Stomach smooth muscle (tissue), 2 donors: ENCODE data around the gene LENG1.
"Not testable (repeated sequence)": the region's sequence is repeated elsewhere in the genome, so short reads cannot be mapped to it uniquely, and the experiment has no call there.

Experiments
- H3K27ac ChIP-seq: one replicate; pipeline ENCODE4 v1.7.0; 2013; ENCODE audit warnings: mild to moderate bottlenecking, low read length, inconsistent platforms
- H3K27me3 ChIP-seq, 2 donors: one replicate each; pipeline ENCODE4 v1.7.0; 2013; ENCODE audit warnings: low read length in 2 of 2; ENCODE audit not compliant: insufficient read depth in 2 of 2, control insufficient read depth in 1 of 2
- H3K36me3 ChIP-seq, 2 donors: one replicate each; pipeline ENCODE4 v1.7.0; 2013; ENCODE audit warnings: low read length in 2 of 2; ENCODE audit not compliant: control insufficient read depth in 2 of 2, insufficient read depth in 2 of 2
- H3K4me1 ChIP-seq: one replicate; pipeline ENCODE4 v1.7.0; 2013; ENCODE audit warnings: low read length; ENCODE audit not compliant: control insufficient read depth, insufficient read depth
- H3K4me3 ChIP-seq, 2 donors: one replicate each; pipeline ENCODE4 v1.7.0; 2013; ENCODE audit warnings: low read length in 2 of 2
- H3K9ac ChIP-seq, 2 donors: one replicate each; pipeline ENCODE4 v1.7.0; 2013; ENCODE audit warnings: low read length in 2 of 2, mild to moderate bottlenecking in 1 of 2
- H3K9me3 ChIP-seq, 2 donors: one replicate each; pipeline ENCODE4 v1.7.0; 2013; ENCODE audit warnings: low read length in 2 of 2; ENCODE audit not compliant: control insufficient read depth in 2 of 2
- donor health status: healthy.
- donor health status: Pancreatic carcinoma.

LENG1 gene

GRCh38 chr19:54201172-54201701 lies 41.7 kb upstream of the LENG1 start:
- peak overlapping the region; percentile 92 to 95 for H3K4me3 ChIP-seq
- peaks cover 34 to 37% of the 10 kb centered on the region in 2 donors for H3K36me3 ChIP-seq
- H3K9ac ChIP-seq: peak overlapping the region; percentile 91 to 96
- no peaks in the 10 kb centered on the region for H3K9me3 ChIP-seq
- H3K27me3 ChIP-seq: no peaks in the 10 kb centered on the region
- peaks cover 53% of the 10 kb centered on the region for H3K4me1 ChIP-seq
- H3K27ac ChIP-seq: peak overlapping the region; percentile 92

- H3K36me3 ChIP-seq: peaks cover 18 to 21% of the 10 kb centered on the region in 2 donors
- no peak overlapping the region for H3K27ac ChIP-seq
- no peak overlapping the region for H3K4me3 ChIP-seq
- H3K27me3 ChIP-seq: no peaks in the 10 kb centered on the region
- peaks cover 39% of the 10 kb centered on the region for H3K4me1 ChIP-seq
- no peak overlapping the region for H3K9ac ChIP-seq
- H3K9me3 ChIP-seq: no peaks in the 10 kb centered on the region
Observed at GRCh38 chr19:54199401-54199800, 39.9 kb upstream of the LENG1 start.

- no peak overlapping the region for H3K27ac ChIP-seq
- H3K4me3 ChIP-seq: no peak overlapping the region
- H3K9ac ChIP-seq: no peak overlapping the region
- no peaks in the 10 kb centered on the region for H3K27me3 ChIP-seq
- H3K4me1 ChIP-seq: peaks cover 22% of the 10 kb centered on the region
- H3K9me3 ChIP-seq: no peaks in the 10 kb centered on the region
- peaks cover 9 to 13% of the 10 kb centered on the region in 2 donors for H3K36me3 ChIP-seq
Observed at GRCh38 chr19:54197121-54197520, 37.6 kb upstream of the LENG1 start.

GRCh38 chr19:54196536-54196935 lies 37.0 kb upstream of the LENG1 start:
- Histone ChIP-seq H3K4me1 (peaks cover 22% of the 10 kb centered on the region), H3K36me3 (peaks cover 7 to 10% of the 10 kb centered on the region in 2 donors), H3K27ac (no peak overlapping the region)

GRCh38 chr19:54194463-54194862 lies 34.9 kb upstream of the LENG1 start:
- Histone ChIP-seq H3K36me3 (peaks cover 7 to 10% of the 10 kb centered on the region in 2 donors), H3K4me1 (peaks cover 19% of the 10 kb centered on the region)
- H3K27me3 ChIP-seq, H3K27ac ChIP-seq, H3K9me3 ChIP-seq, H3K4me3 ChIP-seq, H3K9ac ChIP-seq: not testable (repeated sequence)

More at GRCh38 chr19:54196536-54196935, 37.0 kb upstream of the LENG1 start:
- no peak overlapping the region for H3K9ac ChIP-seq
- H3K4me3 ChIP-seq: no peak overlapping the region
- H3K27me3 ChIP-seq: no peaks in the 10 kb centered on the region
- H3K9me3 ChIP-seq: no peaks in the 10 kb centered on the region

GRCh38 chr19:54193011-54193410 lies 33.5 kb upstream of the LENG1 start:
- Histone ChIP-seq H3K9ac (peak overlapping the region in 1 of 2 donors; percentile 28), H3K9me3 (no peaks in the 10 kb centered on the region), H3K4me1 (peaks cover 24% of the 10 kb centered on the region), H3K36me3 (peaks cover 7 to 10% of the 10 kb centered on the region in 2 donors), H3K27ac (no peak overlapping the region), H3K4me3 (no peak overlapping the region), H3K27me3 (no peaks in the 10 kb centered on the region)

- Histone ChIP-seq H3K4me3 (peak overlapping the region; percentile 87 to 91), H3K9me3 (no peaks in the 10 kb centered on the region), H3K4me1 (peaks cover 25% of the 10 kb centered on the region), H3K36me3 (peaks cover 7 to 10% of the 10 kb centered on the region in 2 donors), H3K9ac (peak overlapping the region; percentile 69 to 90), H3K27ac (peak overlapping the region; percentile 97), H3K27me3 (no peaks in the 10 kb centered on the region)
Observed at GRCh38 chr19:54191811-54192453, 32.4 kb upstream of the LENG1 start.

GRCh38 chr19:54191011-54191810 lies 31.7 kb upstream of the LENG1 start, which contains the start of gene TSEN34:
TSS of gene TSEN34 (plus strand) at chr19:54191308. CDS start at chr19:54191365, 57 bp downstream.
- Histone ChIP-seq H3K36me3 (peaks cover 10% of the 10 kb centered on the region in 2 donors), H3K9ac (peak within 1 kb of the TSS; percentile 69 to 94), H3K4me1 (peaks cover 25% of the 10 kb centered on the region), H3K27me3 (no peaks in the 10 kb centered on the region), H3K4me3 (peak within 1 kb of the TSS; percentile 87 to 91), H3K27ac (peak within 1 kb of the TSS; percentile 97), H3K9me3 (no peaks in the 10 kb centered on the region)

GRCh38 chr19:54190503-54191010 lies 31.0 kb upstream of the LENG1 start:
- peaks cover 10% of the 10 kb centered on the region in 2 donors for H3K36me3 ChIP-seq
- H3K9me3 ChIP-seq: no peaks in the 10 kb centered on the region
- peak overlapping the region; percentile 87 to 91 for H3K4me3 ChIP-seq
- H3K27ac ChIP-seq: peak overlapping the region; percentile 97
- no peaks in the 10 kb centered on the region for H3K27me3 ChIP-seq
- H3K4me1 ChIP-seq: peaks cover 25% of the 10 kb centered on the region
- peak overlapping the region; percentile 69 to 94 for H3K9ac ChIP-seq

GRCh38 chr19:54189735-54190502 lies 30.4 kb upstream of the LENG1 start:
- H3K27ac ChIP-seq: peak overlapping the region; percentile 97
- H3K9ac ChIP-seq: peak overlapping the region; percentile 76 to 94
- H3K9me3 ChIP-seq: no peaks in the 10 kb centered on the region
- no peaks in the 10 kb centered on the region for H3K27me3 ChIP-seq
- peaks cover 10% of the 10 kb centered on the region in 2 donors for H3K36me3 ChIP-seq
- peaks cover 25% of the 10 kb centered on the region for H3K4me1 ChIP-seq
- peak overlapping the region; percentile 57 to 91 for H3K4me3 ChIP-seq
